ENCODE measurements around the gene NHS.
"Not testable (repeated sequence)": the region's sequence is repeated elsewhere in the genome, so short reads cannot be mapped to it uniquely, and the experiment has no call there.

Gene NHS

DNA sequence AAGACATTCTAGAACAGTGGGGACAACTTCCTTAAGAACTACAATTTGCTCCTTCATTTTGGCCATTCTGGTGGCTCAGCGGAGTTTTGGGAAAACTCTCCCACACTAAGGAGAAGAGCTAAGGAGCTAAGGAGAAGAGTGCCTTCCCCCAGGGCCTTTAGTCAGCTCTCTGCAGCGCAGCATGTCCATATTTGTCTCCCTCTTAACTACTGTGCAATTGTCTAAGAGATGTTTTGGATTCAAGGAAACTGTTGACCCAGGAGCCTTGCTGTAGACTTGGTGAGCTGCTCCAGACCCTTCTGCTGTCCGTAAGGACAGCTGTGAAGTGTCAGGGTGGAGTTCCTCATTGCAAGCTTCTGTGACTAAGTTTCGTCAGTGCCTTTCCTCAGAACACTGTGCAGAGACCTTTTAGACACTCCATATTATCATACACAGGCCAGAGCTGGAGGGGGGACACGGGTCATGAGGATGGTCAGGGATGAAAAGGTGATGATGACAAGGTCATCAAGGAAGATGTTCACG lies 179.0 kb downstream of the NHS start:
- FAIRE-seq, result no peak

DNA sequence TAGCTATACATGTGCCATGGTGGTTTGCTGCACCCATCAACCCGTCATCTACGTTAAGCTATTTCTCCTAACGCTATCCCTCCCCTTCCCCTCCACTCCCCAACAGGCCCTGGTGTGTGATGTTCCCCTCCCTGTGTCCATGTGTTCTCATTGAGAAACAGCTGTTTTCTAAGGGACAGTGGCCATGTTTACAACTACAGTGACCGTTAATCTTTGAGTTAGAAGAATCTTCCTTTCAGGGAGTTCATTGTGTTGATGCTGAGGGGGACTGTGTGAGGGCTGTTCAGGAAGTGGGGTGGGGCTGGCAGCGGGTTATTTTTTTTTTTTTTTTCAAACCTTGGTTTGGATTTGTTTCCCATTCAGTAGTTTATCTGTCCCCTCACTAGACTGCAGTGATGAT lies 179.9 kb downstream of the NHS start:
- no peak for FAIRE-seq

DNA sequence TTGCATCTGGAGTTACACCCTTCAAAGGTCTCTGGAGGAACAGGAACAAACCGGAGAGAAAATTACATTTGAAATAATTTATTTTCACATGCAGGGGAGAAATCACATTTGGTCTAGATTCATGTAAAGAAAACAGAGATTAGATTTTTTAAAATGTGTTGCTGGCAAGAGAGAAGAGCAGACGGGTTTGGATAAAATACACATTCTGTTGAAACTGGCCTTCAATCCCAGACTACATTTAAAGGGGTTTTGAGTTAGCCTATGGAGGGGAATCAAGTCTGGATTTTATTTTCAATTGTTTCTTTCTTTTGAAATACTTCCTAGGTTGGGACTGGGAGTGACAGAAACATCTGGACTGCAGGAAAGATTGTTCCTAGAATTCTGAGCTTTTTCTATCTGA lies 180.8 kb downstream of the NHS start:
- no peak for FAIRE-seq

DNA sequence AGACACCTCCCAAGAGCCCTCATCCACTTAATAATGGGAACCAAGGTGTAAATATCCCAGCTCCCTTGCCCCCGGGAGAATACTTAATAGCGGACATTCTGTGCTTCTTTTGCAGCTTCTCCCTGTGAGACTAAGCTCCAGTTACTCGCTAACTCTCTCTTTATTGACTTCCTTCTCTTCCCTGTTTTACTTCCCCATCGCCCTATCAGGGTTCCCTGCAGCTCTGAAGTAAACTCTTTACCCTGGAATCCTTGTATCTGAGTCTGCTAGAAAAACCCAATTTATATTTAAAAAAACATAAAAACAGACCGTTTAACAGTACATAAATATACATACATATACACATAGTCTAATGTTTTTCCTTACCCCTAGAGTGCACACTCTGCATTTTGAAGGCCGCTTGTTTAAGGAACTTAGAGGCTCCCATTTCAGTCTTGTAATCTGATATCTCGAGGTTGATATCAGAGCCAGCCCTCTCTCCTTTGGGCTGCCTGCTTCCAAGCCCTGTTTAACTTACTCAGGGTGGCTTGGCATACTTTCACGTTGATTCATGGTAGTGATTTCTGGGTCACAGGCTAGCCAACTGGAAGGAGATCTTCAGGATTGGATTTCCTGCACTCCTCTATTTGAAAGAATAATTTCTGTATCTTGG lies 184.9 kb downstream of the NHS start:
- no peak for FAIRE-seq

- FAIRE-seq, result no peak
These were observed 185.4 kb downstream of the NHS start for GRCh38 chrX:17560385-17560784.

GRCh38 chrX:17563076-17563475 lies 188.1 kb downstream of the NHS start:
- FAIRE-seq, result no peak

GRCh38 chrX:17563515-17563914 lies 188.5 kb downstream of the NHS start:
- no peak for FAIRE-seq

DNA sequence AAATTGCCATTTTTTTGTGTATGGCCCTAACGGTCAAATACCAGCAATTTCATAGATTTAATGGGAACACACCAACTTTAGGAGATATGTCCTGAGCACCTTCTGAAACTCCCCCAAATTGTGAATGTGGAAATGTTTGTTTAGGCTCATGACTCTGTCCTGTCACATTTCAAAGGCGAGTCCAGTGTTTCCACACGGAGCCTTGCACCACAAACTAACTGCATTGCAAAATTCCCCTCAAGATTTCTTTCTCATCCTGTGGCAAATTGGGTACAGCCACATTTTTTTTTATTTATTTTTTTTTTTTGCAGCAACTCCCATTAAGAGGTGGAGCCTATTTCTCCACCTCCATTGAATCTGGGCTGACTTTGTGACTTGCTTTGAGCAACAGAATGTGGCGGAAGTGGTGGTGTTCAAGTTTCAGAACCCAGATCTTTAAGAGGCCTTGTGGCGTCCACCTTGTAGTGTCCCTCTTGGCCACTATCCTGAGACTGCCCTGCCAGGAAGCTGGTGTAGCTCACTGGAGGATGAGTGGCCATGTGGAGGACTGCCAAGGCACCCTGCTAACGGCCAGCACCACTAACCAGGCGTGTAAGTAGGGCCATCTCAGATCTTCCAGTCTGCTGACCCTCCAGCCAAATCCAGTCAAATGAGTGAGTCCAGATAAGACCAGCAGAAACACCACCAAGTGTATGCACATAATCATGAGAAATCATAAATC lies 189.8 kb downstream of the NHS start:
- FAIRE-seq, result no peak

DNA sequence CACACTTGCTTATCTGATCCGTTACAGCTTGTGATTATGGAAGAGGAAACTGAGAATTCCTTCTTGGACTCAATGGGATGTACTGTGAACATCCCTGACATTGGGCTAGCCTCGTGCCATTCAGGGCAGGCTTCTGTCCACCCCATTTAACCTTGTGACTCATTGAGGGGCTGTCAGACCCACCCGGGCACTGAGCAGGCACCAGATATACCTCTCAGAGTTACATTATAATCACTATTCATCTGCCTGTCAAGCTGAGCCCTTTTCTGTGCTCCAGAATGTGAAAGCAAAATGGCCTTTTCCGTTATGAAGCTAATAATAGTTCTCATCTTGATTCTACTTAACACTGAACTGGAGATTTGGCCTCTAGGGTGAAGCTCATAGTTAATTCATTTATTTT lies 191.7 kb downstream of the NHS start:
- no peak for FAIRE-seq

- no peak for FAIRE-seq
These were observed 192.2 kb downstream of the NHS start for GRCh38 chrX:17567187-17567586.

- no peak for FAIRE-seq
These were observed 192.8 kb downstream of the NHS start for GRCh38 chrX:17567821-17568220.

GRCh38 chrX:17568804-17569203 lies 193.8 kb downstream of the NHS start:
- not testable (repeated sequence) for FAIRE-seq

GRCh38 chrX:17579026-17579425 lies 204.0 kb downstream of the NHS start:
- FAIRE-seq, result no peak

- no peak for FAIRE-seq
These were observed 205.6 kb downstream of the NHS start for GRCh38 chrX:17580539-17581152.

DNA sequence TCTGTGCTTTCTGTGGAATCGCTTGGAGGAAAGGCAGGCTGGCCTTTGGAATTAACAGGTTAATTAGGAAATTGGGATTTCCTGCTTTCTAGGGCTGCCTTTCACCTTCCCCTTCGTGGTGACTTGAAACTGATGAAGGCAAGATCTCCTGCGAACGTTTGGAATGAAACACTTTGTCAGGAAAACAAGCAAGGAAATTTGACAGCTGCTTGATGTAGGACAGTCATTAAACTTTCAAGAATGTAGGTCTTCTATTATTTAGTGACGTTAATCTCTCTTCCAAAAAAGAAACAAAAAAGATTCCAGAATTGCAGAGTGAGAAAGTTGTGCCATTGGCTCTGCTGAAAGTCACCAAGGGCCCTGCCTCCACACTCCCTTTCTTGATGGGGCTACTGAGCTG lies 206.6 kb downstream of the NHS start:
- FAIRE-seq, result no peak

GRCh38 chrX:17584248-17584681 lies 209.3 kb downstream of the NHS start:
- FAIRE-seq, result no peak

DNA sequence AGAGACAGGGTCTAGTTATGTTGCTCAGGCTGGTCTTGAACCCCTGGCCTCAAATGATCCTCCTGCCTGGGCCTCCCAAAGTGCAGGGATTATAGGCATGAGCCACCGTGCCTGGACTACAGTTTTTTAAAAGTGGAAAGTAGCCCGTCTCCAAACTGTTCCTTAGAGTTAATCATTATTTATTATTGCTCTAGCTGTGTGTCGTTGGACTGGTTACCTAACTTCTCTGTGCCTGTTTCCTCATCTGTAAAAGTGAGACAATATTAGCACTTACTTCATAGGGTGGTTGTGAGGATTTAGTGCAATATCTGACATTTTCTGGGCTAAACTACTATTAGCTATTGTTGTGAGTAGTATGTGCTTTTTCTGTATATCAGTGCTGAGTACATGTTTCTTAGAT lies 210.0 kb downstream of the NHS start:
- FAIRE-seq, result no peak

DNA sequence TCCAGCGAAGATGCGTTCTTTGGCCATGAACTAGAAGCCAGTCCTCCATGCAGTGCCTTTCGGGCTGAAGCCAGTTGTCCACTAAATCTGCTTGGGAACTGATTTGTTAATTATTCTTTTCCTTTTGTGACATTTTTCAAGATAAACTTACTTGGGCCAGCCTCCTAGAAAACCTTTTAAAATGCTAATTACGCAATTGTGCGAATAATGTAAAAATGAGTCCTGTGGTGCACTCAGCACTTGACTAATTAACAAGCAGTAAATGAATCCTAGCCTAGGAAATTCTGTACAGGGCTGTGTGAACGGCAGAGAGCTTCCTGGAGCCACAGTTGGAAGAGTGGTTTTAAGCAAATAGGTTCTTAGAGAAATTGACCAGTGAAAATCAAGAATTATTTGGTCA lies 212.4 kb downstream of the NHS start:
- no peak for FAIRE-seq

DNA sequence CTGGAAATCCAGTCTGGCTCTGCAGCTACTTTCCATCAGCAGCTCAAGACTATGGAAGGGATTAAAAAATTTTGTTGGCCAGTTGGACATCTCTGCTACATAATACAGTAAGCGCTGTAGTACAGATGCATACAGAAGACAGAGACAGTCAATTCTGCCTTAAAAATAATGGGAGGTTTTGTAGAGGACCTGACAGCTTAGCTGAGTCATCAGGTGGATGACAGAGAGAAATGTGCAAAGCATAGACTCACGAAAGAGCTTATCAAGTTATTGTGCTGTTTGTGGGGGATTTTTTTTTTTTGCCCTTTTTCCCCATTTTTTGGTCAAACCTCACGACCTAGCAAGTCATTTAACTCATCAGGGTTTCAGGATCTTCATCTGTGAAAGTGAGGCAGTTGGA lies 213.3 kb downstream of the NHS start:
- FAIRE-seq, result no peak

DNA sequence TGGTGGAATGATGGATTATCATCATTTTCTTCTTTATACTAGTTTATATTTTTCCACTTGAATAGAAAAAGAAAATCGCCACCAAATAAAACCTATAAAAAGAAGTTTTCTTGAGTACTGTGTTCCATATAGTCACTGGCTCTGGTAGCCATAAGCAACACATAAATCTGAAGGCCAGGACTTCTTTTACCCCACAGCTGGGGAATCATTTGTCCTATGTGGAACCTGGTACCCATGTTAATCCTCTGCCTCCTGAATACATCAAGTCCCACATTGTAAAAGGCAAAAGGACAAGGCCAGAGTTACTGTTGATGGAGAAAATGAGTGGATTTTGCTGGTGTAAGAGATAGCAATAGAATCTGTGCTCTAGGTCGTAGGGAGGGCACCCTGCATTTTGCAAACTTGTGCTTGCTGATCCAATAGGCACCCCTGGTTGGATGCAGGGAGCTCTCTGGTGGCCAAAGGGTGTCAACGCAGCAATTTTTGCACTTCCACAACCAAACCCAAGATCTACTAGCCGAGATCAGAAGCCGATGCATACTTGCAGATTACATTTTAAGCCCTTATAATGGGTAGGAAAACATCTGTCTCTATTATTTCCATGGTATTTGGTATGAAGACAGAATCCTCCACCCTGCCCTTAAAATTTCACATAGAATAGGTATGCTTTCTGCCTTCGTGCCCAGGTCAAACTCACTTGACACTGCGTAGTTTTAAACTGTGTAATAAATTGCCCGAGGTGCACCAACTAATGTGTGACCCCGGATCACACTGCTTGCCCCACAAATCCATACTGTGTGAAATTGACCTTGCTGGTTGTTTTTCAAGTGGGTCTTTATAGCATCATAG lies 216.1 kb downstream of the NHS start:
- FAIRE-seq, result no peak

DNA sequence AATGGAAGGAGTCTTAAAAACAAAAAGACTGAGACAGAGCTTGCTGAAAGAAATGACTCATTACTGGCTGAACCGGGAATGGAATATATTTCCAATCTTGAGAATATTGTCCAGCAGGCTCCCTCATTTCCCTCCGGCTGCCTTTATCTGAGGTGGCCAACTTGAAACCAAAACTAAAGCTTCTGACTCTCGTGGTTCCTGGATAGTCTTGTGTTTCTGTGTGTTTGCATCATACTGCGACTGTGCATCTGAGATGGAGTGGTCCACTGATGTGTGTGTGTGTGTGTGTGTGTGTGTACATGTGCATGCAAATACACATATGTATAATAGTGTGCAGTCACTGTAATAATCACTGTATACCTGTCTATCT lies 216.7 kb downstream of the NHS start:
- no peak for FAIRE-seq

DNA sequence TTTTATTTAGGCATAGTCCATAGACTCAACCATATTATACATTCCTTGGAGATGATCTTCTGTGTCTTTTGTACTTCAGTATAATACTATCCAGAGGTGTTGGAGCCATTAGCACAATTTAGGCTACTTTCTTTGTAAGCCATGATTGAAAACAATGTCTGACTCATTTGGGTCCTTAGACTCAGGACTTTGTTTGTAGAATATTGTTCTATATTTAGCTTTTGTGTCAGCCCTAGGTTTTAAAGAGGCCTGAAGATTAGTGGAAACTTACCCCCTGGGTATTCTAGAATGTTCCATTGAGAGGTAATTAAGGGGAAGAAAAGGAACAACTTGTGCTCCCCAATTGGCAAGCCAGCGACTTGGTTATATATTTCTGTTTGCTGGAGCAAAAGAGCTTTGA lies 217.1 kb downstream of the NHS start:
- FAIRE-seq, result no peak

DNA sequence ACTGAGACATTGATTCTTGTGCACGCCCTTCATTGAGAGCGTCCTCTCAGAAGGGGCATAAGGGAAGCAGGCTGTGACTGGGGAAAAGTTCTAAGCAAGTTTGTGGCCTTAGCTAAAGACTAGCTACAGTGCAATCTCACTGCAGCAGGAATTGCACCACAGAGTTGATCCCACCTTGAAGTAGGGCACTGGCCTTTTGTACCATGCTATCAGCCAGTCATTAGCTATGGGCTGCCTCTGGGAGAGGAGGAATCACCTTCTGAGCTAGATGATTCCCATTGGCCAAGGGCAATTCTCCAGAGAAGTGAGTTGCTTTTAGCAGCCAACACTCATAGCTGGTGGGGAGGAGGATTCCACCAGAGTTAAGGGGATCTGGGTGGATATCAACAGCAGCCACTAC lies 219.7 kb downstream of the NHS start:
- FAIRE-seq, result no peak

Measured in TTC549 (cell line).